ENCODE measurements around the gene ANTXR2. TPM values are rescaled to one million over a fixed set of nuclear protein-coding genes. Genes with fewer than 3 reads are reported as not detected.

The ANTXR2 gene
- total RNA-seq, 2 donors from 2014 or later, result 47.4 to 121 TPM

DNA sequence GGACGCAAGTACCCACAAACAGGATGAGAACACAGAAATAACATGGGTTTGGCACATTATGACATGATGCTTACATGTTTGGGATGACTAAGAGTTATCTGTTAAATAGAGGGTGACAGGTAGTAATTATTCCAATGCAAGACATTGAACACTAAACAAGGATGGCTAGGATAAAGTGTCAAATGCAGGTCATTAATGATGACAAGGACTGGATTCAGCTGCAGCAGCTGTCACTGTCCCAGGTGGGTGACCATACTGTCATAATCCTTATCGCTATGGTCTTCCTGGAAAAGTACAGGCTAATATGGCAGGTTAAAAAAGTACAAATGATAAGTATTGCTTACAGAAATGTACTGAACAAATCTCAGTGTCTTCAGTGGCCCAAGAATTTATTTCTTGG is 123.9 kb downstream of the ANTXR2 start:
- Histone ChIP-seq H3K4me1 (no peaks in the 10 kb centered on the region), H3K9ac (ENCODE audit: low read depth in 2 of 2, low read length in 2 of 2) (no peak overlapping the region), H3K36me3 (no peaks in the 10 kb centered on the region), H3K27me3 (no peaks in the 10 kb centered on the region), H3K27ac (no peak overlapping the region), H3K4me3 (no peak overlapping the region), H3K9me3 (no peaks in the 10 kb centered on the region)
- no peak for DNase-seq
- intact Hi-C loops (cut with DNase I), result no loop called here
- TF ChIP-seq, protein P1, sequence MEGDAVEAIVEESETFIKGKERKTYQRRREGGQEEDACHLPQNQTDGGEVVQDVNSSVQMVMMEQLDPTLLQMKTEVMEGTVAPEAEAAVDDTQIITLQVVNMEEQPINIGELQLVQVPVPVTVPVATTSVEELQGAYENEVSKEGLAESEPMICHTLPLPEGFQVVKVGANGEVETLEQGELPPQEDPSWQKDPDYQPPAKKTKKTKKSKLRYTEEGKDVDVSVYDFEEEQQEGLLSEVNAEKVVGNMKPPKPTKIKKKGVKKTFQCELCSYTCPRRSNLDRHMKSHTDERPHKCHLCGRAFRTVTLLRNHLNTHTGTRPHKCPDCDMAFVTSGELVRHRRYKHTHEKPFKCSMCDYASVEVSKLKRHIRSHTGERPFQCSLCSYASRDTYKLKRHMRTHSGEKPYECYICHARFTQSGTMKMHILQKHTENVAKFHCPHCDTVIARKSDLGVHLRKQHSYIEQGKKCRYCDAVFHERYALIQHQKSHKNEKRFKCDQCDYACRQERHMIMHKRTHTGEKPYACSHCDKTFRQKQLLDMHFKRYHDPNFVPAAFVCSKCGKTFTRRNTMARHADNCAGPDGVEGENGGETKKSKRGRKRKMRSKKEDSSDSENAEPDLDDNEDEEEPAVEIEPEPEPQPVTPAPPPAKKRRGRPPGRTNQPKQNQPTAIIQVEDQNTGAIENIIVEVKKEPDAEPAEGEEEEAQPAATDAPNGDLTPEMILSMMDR (IDR thresholded peaks at IDR 0.05), result no peak

DNA sequence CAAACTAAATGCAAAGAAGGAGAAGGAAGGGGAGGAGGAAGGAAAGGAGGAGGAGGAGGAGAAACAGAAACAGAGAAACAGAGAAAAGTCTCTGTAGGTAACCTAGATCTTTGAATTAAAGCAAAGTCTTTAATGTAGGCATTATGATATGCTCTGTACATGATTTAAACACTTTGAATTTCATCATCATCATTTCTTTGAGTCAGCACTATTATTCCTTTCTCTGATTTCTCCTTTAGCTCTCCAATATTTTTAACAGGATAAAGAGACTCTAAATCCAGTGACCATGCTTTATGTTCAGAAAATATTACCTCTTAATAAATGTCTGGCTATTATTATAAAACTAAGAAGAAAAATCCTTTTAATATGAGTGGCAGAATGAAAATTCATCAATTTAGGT is 124.3 kb downstream of the ANTXR2 start:
- no peaks in the 10 kb centered on the region for H3K27me3 ChIP-seq
- H3K4me3 ChIP-seq, result no peak overlapping the region
- intact Hi-C loops (cut with DNase I), result no loop called here
- H3K27ac ChIP-seq, result no peak overlapping the region
- H3K36me3 ChIP-seq, result no peaks in the 10 kb centered on the region
- no peak for DNase-seq
- TF ChIP-seq, protein P1 (IDR thresholded peaks at IDR 0.05), result no peak
- H3K4me1 ChIP-seq, result no peaks in the 10 kb centered on the region
- no peak overlapping the region for H3K9ac ChIP-seq (ENCODE audit: low read depth in 2 of 2, low read length in 2 of 2)
- H3K9me3 ChIP-seq, result no peaks in the 10 kb centered on the region

DNA sequence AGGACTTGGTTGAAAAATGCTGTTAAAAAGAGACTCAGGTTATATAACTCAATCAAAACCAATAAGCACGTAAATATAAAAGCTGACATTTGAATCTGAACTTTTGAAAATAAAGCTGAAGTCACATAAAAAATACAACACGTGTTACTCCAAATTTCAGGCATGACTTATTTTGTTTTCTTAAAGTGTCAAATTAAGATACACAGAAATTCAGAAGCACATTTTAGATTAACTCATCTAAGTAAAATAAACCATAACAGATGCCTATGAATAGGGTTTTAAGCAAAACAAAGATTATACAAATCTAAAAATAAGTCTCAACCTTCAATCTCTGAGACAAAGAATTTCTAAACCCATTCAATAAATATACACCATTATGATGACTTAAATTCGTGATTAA is 124.8 kb downstream of the ANTXR2 start:
- TF ChIP-seq, protein P1 (IDR thresholded peaks at IDR 0.05), result no peak
- Histone ChIP-seq H3K4me3 (no peak overlapping the region), H3K9ac (ENCODE audit: low read depth in 2 of 2, low read length in 2 of 2) (no peak overlapping the region), H3K27ac (no peak overlapping the region), H3K4me1 (no peaks in the 10 kb centered on the region), H3K36me3 (no peaks in the 10 kb centered on the region), H3K27me3 (no peaks in the 10 kb centered on the region), H3K9me3 (no peaks in the 10 kb centered on the region)
- no peak for DNase-seq
- intact Hi-C loops (cut with DNase I), result no loop called here

DNA sequence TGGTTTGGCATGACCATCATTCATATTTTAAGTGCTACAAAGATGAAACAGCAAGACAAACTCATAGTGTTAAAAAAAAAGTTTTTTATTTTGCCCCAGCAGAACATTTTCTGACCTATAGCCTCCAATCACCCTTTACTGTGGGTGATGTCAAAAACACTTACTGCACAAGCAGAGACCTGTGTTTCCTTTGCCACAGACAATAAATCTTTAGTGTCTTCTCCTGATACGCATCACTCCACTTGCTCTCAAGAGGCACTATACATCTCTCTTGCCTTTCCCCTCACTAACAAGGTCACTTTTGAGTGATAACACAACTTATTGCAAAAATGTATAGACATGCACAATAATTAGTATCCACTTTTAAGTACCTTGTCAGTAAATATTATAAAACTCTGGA is 125.6 kb downstream of the ANTXR2 start:
- DNase-seq, result no peak
- Histone ChIP-seq H3K27ac (no peak overlapping the region), H3K9me3 (no peaks in the 10 kb centered on the region), H3K4me1 (no peaks in the 10 kb centered on the region), H3K36me3 (no peaks in the 10 kb centered on the region), H3K9ac (ENCODE audit: low read depth in 2 of 2, low read length in 2 of 2) (no peak overlapping the region), H3K4me3 (no peak overlapping the region), H3K27me3 (no peaks in the 10 kb centered on the region)
- intact Hi-C loops (cut with DNase I), result no loop called here
- TF ChIP-seq, protein P1 (IDR thresholded peaks at IDR 0.05), result no peak

DNA sequence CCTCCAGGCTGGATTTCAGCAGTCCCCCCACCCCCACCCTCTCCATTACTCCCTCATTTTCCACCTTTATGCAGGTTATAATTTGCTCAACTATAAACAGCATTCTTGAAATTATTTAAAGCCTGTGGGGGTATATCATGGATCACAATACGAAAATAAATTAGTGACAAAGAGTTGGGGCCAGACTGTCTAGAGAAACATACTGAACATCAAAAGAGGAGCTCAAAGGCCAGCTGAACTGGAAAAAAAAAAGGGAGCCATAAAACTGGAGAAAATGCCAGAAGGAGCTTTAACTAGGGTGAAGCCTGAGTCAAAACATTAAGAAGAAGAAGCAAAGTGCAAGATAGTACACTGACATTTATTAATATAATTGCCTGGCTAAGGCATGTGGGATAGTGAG is 137.8 kb downstream of the ANTXR2 start:
- DNase-seq, result no peak
- intact Hi-C loops (cut with DNase I), result no loop called here
- Histone ChIP-seq H3K9ac (ENCODE audit: low read depth in 2 of 2, low read length in 2 of 2) (no peak overlapping the region), H3K36me3 (no peaks in the 10 kb centered on the region), H3K27ac (no peak overlapping the region), H3K4me3 (no peak overlapping the region), H3K27me3 (no peaks in the 10 kb centered on the region), H3K9me3 (no peaks in the 10 kb centered on the region), H3K4me1 (no peaks in the 10 kb centered on the region)
- TF ChIP-seq, protein P1 (IDR thresholded peaks at IDR 0.05), result no peak

DNA sequence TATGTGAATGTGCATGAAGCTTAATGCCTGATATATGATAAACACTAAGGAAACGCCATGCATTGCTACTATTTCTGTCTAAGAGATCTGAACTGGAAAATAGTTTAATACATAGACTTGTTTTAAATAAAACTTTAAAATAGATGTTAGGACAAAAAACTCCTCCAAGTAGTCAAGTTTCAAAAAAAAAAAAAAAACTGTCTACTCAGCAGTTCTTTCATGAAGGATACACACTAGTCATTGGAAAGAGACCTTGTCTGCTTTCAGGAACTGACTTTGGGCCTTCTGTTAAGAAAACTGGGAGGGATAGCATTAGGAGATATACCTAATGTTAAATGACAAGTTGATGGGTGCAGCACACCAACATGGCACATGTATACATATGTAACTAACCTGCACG is 138.4 kb downstream of the ANTXR2 start:
- H3K9ac ChIP-seq (ENCODE audit: low read depth in 2 of 2, low read length in 2 of 2), result no peak overlapping the region
- H3K27ac ChIP-seq, result no peak overlapping the region
- intact Hi-C loops (cut with DNase I), result no loop called here
- no peak for DNase-seq
- no peaks in the 10 kb centered on the region for H3K4me1 ChIP-seq
- no peak overlapping the region for H3K4me3 ChIP-seq
- H3K27me3 ChIP-seq, result no peaks in the 10 kb centered on the region
- H3K36me3 ChIP-seq, result no peaks in the 10 kb centered on the region
- TF ChIP-seq, protein P1 (IDR thresholded peaks at IDR 0.05), result no peak
- no peaks in the 10 kb centered on the region for H3K9me3 ChIP-seq

Measured in colonic mucosa (tissue), 4 donors.